Heart right ventricle (tissue), 16 donors: ENCODE results near the gene C6orf15. TPM values are rescaled to one million over a fixed set of nuclear protein-coding genes. Genes with fewer than 3 reads are reported as not detected.

Source experiments
- ATAC-seq, 8 donors: fragments of 200-7000 bp; cut with Tn5 transposase; one replicate each; pipeline ENCODE4 v1.9.1; 2020; ENCODE audit warnings: mild to moderate bottlenecking in 8 of 8, moderate library complexity in 8 of 8, moderate number of reproducible peaks in 1 of 8
- DNase-seq, 2 donors: peaks; one replicate each; pipeline ENCODE4 v3.0.0-alpha.2; 2020
- H3K27ac ChIP-seq, 10 donors: fragments of 200-600 bp; sonication (generic) in 2 of 10; one replicate each; pipeline versions ENCODE4 v1.5.0 to v1.8.0; 2020 to 2022; ENCODE audit warnings: mild to moderate bottlenecking in 3 of 10
- H3K27me3 ChIP-seq, 7 donors: fragments of 200-600 bp; one replicate each; pipeline ENCODE4 v1.8.0; 2021 to 2022; ENCODE audit warnings: mild to moderate bottlenecking in 2 of 7
- H3K36me3 ChIP-seq, 9 donors: fragments of 200-600 bp; sonication (generic) in 1 of 9; one replicate each; pipeline versions ENCODE4 v1.5.0 to v1.8.0; 2020 to 2022; ENCODE audit warnings: mild to moderate bottlenecking in 2 of 9
- H3K4me1 ChIP-seq, 9 donors: fragments of 200-600 bp; sonication (generic) in 1 of 9; one replicate each; pipeline versions ENCODE4 v1.5.0 to v1.8.0; 2020 to 2022; ENCODE audit warnings: mild to moderate bottlenecking in 4 of 9
- H3K4me3 ChIP-seq, 10 donors: fragments of 200-600 bp; sonication (generic) in 2 of 10; one replicate each; pipeline versions ENCODE4 v1.5.0 to v1.8.0; 2020 to 2022; ENCODE audit warnings: mild to moderate bottlenecking in 7 of 10, moderate library complexity in 2 of 10
- H3K9me3 ChIP-seq, 11 donors: fragments of 200-600 bp in 10 of 11; sonication (generic) in 2 of 11; one replicate each; pipeline versions ENCODE4 v1.5.0 to v1.8.0; 2013 to 2022; ENCODE audit warnings: mild to moderate bottlenecking in 2 of 11, control low read depth in 1 of 11, moderate library complexity in 1 of 11
- WGBS, 2 donors: extraction: QIAGEN DNeasy Blood & Tissue Kit; methylation state at CpG; one replicate each; pipeline ENCODE4 v1.1.7; 2013; ENCODE audit warnings: inconsistent platforms in 1 of 2; 5-methylcytosine and 5-hydroxymethylcytosine counted together
- intact Hi-C, 10 donors: fragments of 100-400 bp; cut with DNase I; formaldehyde crosslinking; loops; one replicate each; pipeline versions ENCODE4 v1.11.1 to v1.14.2; 2022
- polyA plus RNA-seq, 2 donors: library from polyadenylated mRNA; stranded (reverse); fragments of 200-250 nt; gene quantifications; one replicate each; pipeline ENCODE4 v1.2.3, GENCODE V29; 2013
- total RNA-seq, 10 donors: library from RNA; stranded (reverse); fragmentation: NEBNext Ultra II Directional in 3 of 10; extraction: Animal tissue kit (Norgen Biotek cat#: 25700) in 3 of 10; gene quantifications; one replicate each; pipeline versions ENCODE4 v1.2.1 to v1.2.4, GENCODE V29; 2021 to 2023
- TF ChIP-seq, protein P1 (sequence below), 9 donors: fragments of 200-600 bp; sonication (generic) in 2 of 9; IDR thresholded peaks; one replicate each; pipeline versions ENCODE4 v1.5.0 to v1.8.0; 2021 to 2022; ENCODE audit warnings: antibody characterized with exemption in 9 of 9, mild to moderate bottlenecking in 5 of 9, moderate library complexity in 1 of 9
- donor health status: Arrhythmogenic right ventricular cardiomyopathy.
- donor health status: ischemic (EF 13 %, LVEDD 7.1; RV severe dilation, severe dysfunction).
- donor health status: healthy with polysubstance abuse.
- donor health status: DM: no; HTN: yes; CAD: no.
- donor health status: DM: no; HTN: no; CAD: no.
- donor health status: ischemic (EF 25% LVEDD 6.9; RV normal size, moderate dysfunction).
- donor health status: ischemic (EF 25% LVEDD 5.7; RV mildly dilated, moderate dysfunction).
- donor health status: healthy.
- donor health status: DM: yes; HTN: yes; CAD: no.
- donor health status: Ischemic cardiomyopathy.
- donor health status: ischemic (EF 35%, LVEDD 5.7; RV mildly dilated, moderate dysfunction).
- donor health status: nonischemic (EF 11% LVEDD 7.7; RV severe dilation, severe dysfunction).
- donor health status: DM: yes; HTN: yes; CAD: no.
- donor health status: PGD.
- donor health status: ischemic (EF 29% LVEDD 5.4; RV normal size, mild dysfunction).
- donor health status: nonischemic (EF 23%, LVEDD 6.1; RV moderate dilation, normal function).

C6orf15 gene
- total and polyA plus RNA-seq, 12 donors = not detected

DNA sequence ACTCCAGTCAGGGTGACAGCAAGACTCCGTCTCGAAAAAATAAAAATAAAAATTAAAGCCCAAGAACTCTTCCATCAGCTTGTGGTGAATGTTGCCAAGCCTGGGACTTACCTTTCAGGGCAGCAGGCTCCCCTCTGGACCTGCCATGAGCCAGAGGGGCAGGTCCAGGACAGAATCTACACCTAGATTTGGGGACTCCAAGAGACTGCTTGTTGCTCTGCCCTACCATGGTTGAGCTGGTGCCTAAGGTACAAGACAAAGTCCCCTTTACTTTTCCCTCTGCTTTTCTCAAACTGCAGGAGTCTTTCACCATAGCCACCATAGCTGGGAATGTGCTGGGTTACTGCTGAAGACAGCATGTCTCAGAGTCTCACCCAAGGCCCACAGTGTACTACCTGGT is 9.2 kb downstream of the C6orf15 start:
- Histone ChIP-seq H3K4me3 (no peak overlapping the region), H3K9me3 (no peaks in the 10 kb centered on the region), H3K27me3 (no peaks in the 10 kb centered on the region), H3K27ac (no peak overlapping the region), H3K36me3 (no peaks in the 10 kb centered on the region), H3K4me1 (no peaks in the 10 kb centered on the region)
- WGBS, 2 donors = 96 to 97% methylated on average over 2 of the region's 2 CpGs
- TF ChIP-seq, protein P1, sequence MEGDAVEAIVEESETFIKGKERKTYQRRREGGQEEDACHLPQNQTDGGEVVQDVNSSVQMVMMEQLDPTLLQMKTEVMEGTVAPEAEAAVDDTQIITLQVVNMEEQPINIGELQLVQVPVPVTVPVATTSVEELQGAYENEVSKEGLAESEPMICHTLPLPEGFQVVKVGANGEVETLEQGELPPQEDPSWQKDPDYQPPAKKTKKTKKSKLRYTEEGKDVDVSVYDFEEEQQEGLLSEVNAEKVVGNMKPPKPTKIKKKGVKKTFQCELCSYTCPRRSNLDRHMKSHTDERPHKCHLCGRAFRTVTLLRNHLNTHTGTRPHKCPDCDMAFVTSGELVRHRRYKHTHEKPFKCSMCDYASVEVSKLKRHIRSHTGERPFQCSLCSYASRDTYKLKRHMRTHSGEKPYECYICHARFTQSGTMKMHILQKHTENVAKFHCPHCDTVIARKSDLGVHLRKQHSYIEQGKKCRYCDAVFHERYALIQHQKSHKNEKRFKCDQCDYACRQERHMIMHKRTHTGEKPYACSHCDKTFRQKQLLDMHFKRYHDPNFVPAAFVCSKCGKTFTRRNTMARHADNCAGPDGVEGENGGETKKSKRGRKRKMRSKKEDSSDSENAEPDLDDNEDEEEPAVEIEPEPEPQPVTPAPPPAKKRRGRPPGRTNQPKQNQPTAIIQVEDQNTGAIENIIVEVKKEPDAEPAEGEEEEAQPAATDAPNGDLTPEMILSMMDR (IDR thresholded peaks at IDR 0.05) = no peak
- DNase-seq (no peak), ATAC-seq (no peak)
- intact Hi-C loops = no loop called here

GRCh38 chr6:31098449-31098938 is 13.9 kb downstream of the C6orf15 start:
- H3K27me3 ChIP-seq = no peaks in the 10 kb centered on the region
- DNase-seq (no peak), ATAC-seq (no peak)
- peaks cover 0 to 22% (median 14%) of the 10 kb centered on the region in 9 donors for H3K4me1 ChIP-seq
- TF ChIP-seq, protein P1 (IDR thresholded peaks at IDR 0.05) = no peak
- intact Hi-C loops = no loop called here
- no peaks in the 10 kb centered on the region for H3K36me3 ChIP-seq
- H3K9me3 ChIP-seq = no peaks in the 10 kb centered on the region
- H3K27ac ChIP-seq = no peak overlapping the region
- 87 to 96% methylated on average over 4 of the region's 4 CpGs for WGBS, 2 donors
- no peak overlapping the region for H3K4me3 ChIP-seq

DNA sequence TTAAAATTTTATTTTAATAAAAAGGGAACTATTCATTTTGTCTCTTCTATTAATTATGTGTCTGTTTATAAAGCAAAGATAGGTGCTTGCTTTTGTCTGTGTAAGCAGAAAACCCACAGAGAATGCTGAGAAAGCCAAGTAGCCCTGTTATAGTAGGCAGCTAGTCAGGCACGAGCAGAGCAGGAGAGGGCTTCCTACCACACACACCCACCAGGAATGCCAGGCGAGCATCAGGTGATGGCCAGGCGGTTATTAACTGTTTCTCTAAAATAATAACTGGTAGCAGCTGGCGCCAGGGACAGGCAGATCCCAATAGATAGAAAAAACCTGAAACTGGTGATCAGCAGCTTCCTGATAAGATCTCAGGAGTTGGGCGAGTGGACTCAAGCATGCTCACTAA is 15.7 kb downstream of the C6orf15 start:
- WGBS, 2 donors = 81 to 82% methylated on average over 5 of the region's 5 CpGs
- TF ChIP-seq, protein P1 (IDR thresholded peaks at IDR 0.05) = no peak
- Histone ChIP-seq H3K27ac (no peak overlapping the region), H3K36me3 (no peaks in the 10 kb centered on the region), H3K4me3 (no peak overlapping the region), H3K9me3 (no peaks in the 10 kb centered on the region), H3K27me3 (no peaks in the 10 kb centered on the region), H3K4me1 (peaks cover 0 to 24% (median 15%) of the 10 kb centered on the region in 9 donors)
- intact Hi-C loops = no loop called here
- ATAC-seq (no peak), DNase-seq (no peak)

DNA sequence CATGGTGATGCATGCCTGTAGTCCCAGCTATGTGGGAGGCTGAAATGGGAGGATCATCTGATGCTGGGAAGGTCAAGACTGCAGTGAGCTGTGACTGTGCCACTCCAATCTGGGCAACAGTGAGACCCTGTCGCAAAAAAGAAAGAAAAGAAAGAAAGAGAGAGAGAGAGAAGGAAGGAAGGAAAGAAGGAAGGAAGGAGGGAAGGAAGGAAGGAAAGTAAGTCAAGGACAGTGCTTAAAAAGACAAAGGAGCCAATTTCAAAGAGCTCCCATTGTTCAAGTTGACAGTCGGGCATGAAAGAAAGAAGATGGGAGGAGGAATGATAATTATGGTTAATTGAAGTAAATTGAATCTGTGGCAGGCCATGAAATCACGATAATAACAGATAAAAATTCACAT is 16.2 kb downstream of the C6orf15 start:
- 76 to 78% methylated on average over 3 of the region's 3 CpGs for WGBS, 2 donors
- Histone ChIP-seq H3K4me1 (peaks cover 0 to 24% (median 15%) of the 10 kb centered on the region in 9 donors), H3K4me3 (no peak overlapping the region), H3K27me3 (no peaks in the 10 kb centered on the region), H3K9me3 (no peaks in the 10 kb centered on the region), H3K27ac (no peak overlapping the region), H3K36me3 (no peaks in the 10 kb centered on the region)
- intact Hi-C loops = no loop called here
- DNase-seq = no peak
- no peak for ATAC-seq
- TF ChIP-seq, protein P1 (IDR thresholded peaks at IDR 0.05) = no peak
